Measurements from ENCODE around the gene NF2.

Gene NF2

DNA sequence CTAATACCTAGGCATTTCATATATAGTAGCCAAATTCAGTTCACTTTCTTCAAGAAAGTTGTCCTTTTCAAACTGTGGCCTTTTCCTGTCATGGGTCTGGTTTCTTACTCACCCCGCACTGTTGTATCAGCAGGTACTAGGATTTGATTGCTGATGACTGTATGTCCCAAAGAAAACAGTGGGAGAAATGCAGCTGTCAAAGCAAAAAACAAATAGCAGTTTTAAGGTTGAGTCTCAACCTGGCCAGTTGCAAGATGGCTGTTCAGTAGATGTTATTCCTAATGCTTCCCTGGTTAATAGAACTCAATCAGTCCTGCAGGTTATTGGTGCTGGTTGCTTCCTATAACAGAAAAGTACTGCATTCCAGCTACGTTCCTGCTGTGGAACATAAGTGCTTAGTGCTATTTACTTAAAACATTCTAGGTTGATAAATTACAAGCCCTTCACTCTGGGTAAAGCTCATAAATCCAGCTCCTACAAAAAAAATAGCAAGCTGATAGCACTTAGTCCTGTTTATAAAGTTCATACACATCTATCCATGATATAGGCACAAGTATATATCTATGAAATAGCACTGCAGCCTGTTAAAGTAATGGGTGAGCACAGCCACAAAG is 26.6 kb downstream of the NF2 start:
- no peak for DNase-seq

DNA sequence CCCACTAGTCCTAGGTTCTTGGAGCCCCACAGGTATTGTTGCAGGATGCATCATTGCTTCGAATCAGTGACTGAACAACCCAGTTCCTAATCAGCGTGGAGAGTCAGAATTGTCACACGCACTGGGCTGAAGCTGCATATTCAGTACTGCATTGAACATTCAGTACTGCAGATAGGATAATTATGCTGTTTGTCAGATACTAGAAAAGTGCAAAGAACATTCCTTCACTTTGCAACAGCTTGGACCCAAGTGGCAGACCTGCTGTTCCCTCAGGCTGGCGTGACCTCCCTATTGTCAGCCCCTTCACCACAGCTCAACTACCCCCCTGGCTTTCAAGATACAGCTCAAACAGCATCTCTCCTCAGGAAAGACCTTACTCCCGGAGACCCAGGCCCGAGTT is 27.6 kb downstream of the NF2 start:
- DNase-seq: no peak

DNA sequence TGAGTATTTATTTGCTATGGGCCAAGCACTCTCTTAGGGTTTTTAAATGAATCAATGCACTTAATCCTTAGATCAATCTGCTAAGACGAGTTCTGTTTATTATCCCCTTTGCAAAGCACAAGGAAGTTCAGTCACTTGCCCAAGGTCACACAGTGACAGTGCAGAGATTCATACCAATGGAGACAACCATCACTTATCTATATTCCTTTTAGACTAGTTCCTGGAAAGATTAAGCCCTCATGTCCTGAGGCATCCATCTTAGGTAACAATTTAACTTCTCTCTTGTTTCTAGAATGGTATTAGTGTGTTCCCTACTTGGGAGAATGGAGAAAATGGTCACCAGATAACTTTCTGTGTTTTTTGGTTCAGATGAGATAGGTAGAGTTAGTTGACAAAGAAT is 28.3 kb downstream of the NF2 start:
- DNase-seq: no peak

DNA sequence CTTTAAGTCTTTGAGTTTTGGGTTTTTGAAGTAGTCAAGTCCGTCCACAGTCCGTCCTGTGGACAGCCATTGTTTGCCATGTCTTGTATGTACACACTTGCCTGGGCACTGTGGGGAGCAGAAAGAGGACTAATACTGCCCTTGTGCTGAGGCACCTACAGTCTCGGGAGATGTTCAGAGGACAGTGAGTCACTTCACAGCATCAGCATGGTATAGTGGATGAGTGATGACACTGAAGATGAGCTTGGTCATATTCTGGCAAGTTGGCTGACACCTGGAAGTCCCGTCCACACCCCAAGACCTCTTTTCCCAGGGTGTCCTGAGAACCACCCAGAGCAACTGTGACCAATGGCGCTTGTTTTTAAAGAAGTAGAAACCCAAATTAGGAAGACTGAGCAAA is 29.2 kb downstream of the NF2 start:
- no peak for DNase-seq

DNA sequence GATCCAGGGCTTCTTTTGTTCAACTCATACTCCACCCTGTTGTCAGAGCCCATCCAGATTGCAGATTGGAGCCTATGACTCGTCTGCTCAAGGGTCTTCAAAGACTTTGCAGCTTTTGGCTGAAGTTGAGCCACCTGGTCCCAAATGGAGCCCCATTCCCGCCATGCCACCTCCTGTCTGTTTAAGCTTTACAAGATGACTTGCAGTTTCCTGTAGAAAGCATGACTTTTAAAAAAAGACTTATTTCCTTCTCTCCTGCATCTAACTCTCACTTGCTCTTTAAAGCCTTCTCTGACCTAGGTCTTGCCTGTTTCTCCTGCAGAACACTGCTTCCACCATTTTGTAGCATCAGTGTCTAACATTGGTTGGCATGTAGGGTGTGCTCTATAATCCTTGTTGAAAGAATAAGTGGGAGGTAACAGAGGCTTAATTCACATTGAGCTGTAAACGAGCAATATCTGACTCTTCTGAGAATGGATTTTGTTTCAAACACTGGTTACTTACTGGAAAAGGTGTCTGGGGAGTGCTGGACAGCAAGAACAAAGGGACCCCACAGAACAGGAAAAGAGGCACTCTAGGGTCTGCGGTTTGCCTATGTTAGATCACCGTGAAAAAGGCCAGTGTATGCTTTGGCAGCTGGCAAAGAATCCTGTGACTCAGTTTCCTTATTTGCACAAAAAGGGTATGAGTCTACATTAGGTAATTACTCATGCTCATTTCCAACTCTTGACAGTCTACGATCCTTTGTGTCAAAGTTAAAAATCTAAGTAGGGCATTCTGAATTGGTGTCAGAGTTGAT is 30.3 kb downstream of the NF2 start:
- no peak for DNase-seq

DNA sequence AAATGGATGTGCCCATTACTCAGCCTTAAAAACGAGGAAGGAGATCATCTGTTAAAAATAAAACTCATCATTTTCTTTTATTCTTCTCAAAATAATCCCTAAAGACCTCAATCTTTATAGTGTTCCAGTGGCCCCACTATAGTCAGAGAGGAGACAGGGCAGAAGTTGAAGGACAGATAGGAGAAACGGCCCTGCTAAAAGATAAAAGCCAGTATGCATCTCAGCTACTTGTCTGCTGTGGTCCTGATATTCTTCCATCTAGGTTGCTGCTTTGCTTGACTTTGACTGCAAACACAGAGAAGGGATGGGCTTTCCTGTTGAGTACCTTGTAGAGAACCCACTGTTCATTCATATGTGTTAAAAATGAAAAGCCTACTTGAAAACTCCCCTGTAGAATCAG is 31.4 kb downstream of the NF2 start:
- DNase-seq: no peak

DNA sequence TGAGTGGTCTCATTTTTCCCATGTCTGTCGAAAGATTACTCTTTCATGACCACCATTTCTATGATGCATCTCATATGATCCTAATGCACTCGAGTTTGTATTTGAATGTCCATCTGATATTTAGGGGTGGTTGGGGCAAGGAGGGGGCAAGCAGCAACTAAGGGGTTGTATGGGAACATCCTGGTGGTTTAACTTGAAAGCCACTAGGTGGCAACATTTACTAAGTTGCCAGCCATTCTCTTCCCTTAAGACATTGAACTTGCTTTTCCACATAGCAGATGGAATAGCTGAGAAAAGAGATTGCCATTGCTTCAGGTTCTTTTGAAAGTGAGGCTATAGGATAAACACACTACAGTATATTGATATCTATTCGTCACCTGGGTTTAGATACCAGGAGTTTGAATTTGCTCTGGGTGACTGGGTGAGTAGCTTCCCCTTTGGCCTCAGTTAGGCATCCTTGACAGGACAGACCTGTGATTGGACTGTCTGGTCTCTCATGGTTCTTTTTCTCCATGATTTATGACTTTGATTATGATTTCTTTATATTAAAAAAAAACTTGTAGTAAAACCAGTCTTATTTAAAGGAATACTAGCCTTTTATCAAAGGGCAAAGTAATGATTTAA is 32.4 kb downstream of the NF2 start:
- peak in 3 of 58 donors; percentile 6 to 48 (median 35) for DNase-seq

DNA sequence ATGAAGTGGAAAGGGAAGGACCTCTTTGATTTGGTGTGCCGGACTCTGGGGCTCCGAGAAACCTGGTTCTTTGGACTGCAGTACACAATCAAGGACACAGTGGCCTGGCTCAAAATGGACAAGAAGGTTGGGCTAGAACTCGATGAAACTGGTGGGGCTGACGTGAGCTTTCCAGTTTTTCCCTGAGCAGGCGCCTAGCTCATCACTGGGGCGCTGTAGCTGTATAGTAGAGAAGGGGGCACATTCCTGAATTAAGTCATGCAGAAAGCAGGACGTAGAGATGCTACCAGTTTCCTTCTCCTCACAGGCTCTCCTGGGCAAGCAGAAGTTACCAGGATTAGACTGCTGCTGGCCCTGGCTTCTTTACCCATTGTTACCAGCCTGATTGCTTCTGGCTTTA is 33.3 kb downstream of the NF2 start:
- DNase-seq: no peak

DNA sequence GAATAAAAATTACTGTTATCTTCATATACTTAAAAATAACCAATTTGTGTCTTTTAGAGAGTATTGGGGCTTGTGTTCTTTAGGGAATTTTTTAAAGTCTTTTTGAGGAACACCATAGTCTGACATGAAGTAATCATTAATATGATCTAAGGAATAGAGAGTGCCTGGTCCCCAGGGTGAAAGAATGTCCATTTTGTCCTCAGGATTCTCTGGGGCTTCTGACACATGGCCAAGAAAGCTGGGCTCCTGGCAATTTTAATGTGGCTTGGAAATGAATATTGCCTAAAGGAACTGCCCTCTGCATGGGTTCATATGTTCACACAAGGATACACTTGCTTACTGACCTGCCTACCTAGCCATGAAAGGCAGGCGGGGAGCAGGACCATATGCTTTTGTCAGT is 33.7 kb downstream of the NF2 start:
- no peak for DNase-seq

DNA sequence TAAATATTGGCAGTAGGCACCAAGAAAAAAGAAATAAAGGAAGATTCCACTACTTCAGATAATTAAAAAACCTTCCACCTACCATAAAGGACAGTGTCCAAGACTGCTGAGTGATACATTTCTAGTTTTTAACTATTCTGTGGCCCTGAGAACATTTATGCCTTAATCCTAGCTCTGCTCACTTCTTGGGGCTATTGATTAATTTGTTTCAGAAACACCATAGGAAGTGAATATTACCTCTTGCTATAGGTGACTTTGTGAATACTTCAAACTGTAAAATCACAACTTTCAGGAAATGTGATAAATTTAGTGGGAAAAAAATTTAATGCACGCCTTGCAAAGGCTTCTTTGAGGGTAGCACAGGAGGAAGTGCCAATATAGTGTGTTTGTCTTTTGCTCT is 35.2 kb downstream of the NF2 start:
- DNase-seq: no peak

DNA sequence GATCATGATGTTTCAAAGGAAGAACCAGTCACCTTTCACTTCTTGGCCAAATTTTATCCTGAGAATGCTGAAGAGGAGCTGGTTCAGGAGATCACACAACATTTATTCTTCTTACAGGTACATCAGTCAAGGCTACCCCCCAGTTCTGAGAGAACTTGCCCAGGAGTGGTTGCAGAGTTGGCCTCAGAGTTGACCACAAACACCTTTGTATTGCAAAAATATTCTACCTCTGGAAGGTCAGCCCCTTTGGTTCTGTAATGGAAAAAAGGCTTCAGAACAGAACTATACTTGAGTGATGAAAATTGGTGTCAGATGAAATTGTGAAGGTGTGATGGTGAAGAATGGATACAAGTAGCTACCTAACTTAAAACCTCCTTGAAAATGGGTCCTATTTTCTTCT is 35.7 kb downstream of the NF2 start:
- no peak for DNase-seq

DNA sequence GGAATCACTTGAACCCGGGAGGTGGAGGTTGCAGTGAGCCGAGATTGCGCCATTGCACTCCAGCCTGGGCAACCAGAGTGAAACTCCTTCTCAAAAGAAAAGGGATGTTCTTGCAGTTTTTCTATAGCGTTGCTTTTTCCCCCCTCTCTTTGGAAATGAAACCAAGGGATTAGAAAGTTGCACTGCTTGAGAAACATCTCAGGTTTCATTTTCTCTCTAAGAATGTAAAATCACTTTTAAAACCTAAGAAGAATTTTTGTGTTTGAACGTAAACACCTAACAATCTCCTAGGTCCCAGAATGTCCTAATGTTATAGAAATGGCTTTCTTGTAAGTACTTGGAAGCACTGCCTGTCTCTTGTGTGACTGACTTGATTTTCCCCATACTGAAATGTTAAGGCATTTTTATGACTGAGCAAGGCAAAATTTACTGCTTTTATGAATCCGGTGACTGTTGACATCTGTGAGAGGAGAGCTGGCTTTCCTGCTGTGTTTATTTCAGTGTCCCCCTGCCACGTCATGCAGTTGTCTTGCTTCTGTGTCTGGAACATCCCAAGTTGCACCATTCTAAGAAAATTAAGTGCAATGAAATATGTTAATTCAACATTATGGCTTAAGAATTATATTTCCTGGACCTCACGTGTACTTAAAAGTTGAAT is 37.7 kb downstream of the NF2 start:
- DNase-seq: no peak

DNA sequence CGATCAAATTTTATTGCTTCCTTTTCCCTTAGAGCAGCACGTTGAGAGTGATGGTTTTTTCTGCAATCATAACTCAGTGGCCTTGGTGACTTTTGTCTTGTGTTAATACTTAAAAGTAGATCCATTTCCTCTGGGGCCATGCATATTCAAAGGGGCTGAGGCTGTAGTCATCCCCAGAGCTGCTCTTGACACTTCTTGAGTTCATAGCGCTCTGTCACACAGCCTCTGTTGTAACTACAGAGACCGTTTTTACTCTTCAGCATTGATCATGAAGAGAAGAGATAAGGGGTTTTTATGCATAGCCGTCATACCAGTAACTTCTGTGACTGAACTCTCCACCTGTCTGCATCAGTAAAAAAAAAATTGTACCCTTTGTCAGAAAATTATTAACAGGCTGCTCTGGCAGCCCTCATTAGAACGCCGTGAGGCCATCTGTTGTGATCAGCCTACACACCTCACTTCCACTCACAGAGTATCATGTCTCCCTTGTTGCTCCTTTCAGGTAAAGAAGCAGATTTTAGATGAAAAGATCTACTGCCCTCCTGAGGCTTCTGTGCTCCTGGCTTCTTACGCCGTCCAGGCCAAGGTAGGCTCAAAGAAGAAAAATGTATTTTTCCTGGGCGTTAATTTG is 38.4 kb downstream of the NF2 start:
- DNase-seq: no peak

DNA sequence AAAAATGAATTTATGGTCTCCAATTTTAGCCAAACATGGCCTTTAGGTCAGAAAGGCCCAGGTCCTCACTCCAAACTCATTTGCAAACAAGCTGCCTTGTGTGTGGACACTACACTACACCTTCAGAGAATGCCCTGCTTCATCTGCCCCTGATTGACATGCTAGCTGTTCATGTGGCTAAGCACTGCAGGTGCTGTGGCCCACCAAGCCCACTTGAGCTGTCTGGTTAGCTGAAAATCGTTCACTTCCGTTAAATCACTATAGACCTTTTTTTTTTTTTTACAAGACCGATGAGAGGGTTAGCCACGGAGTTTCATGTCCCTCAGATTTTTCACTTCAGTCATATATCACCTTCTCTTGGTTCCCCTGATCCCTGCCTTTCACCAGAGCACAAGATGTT is 39.3 kb downstream of the NF2 start:
- no peak for DNase-seq

DNA sequence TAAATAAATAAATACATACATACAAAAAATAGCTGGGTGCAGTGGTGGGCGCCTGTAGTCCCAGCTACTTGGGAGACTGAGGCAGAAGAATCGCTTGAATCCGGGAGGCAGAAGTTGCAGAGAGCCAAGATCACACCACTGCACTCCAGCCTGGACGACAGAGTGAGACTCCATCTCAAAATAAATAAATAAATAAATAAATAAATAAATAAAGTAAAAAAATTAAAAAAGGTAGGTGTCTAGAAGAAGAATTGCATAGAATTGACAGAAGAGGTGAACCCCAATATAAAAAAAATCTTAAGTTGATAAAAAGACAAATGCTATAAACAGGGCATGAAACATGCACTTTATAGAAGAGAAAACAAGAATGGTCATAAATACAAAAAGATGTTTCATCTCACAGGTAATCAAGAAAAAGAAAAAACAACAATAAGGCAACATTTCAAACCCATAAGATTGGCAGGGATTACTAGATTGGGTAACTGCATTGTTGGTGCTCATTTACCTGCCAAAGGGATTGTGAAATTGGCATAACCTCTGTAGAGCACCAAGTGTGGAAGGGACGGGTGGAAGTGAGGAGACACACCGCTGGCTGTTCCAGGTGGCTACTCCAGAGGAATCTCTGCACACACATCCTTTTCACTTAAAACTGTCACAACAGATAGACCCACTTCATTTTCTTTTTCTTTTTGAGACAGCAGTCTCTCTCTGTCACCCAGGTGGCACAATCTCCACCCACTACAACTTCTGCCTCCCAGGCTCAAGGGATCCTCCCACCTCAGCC is 44.7 kb downstream of the NF2 start:
- no peak for DNase-seq

DNA sequence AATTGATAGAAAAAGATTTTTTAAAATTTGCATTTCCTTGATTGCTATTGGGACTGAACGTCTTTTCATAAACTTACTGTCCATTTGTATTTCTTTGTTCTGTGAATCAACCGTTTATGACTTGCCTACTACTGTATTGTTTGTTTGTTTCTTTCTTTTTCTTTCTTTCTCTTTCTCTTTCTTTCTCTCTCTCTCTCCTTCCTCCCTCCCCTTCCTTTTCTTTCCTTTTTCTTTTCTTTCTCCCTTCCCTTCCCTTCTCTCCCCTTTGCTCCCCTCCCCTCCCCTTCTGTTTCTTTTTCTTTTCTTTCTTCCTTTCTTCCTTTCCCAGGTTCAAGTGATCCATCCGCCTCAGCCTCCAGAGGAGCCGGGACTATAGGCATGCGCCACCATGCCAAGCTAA is 46.9 kb downstream of the NF2 start:
- no peak for DNase-seq

DNA sequence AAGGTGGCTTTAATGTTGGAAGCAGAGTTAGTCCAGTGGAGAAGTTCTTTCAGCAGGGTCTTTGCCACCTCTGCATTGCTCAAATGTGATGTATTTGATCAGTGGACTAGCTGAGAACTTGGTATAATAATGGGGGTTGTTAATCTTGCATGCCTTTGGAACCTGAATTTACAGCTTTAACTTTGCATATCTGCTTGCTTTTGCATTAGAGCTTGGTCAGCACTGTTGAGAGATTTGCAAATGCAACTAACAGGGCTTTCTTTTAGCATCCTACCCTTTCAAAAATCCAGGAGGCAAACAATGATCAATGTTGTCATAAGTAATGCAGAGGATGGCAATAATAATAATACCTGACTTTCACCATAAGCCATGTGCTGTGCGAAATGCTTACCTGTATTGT is 48.2 kb downstream of the NF2 start:
- no peak for DNase-seq

DNA sequence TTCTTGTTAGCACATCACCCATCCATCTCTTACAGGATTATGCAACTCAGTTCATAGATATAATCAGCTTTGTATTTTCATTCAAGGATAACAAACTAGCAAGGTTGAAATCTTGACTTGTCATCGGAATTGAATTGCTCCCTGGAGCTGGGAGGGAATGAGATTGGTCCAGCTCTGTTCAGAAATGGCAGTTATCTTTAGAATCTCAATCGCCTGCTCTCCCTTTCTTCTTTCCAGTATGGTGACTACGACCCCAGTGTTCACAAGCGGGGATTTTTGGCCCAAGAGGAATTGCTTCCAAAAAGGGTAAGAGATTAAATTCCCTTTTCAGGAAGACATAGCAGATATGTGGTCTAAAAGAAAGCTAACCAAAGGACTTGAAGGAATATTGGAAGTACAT is 51.0 kb downstream of the NF2 start:
- DNase-seq: no peak

DNA sequence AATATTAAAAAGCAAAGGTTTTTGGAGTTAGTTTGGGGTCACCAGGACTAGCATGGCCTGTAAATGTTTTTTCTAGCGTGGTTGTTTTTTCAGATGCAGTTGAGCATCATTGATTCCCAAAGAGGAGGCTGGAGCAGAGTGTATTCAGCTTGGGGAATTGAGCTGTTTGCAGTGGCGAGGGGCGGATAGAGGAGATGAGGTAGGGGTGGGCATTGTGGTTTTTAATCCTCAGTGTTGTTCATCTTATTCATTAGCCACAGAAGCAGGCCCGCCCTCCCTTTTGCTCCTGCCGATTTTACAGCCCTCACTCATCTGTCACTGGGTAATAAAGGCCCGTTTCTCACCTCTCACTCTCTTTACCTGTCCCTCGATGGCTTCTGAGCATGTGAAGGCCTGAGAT is 51.4 kb downstream of the NF2 start:
- DNase-seq: no peak

DNA sequence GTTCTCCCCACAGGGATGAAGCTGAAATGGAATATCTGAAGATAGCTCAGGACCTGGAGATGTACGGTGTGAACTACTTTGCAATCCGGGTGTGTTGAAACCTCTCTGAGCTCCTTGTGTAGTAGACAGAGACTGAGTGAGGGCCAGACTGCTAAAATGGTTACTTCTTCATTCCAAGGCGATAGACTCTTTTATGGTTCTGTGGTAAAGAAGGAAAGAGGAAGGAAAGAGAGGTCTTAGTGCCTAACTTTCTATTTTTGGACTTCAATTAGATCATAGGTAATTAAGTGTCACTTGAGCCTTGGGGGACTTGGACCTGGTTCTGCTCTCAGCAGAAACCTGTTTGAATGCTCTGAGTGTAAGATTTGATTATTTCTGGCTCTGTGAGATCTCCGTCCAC is 54.7 kb downstream of the NF2 start:
- DNase-seq: peak in 1 of 58 donors; percentile 9

DNA sequence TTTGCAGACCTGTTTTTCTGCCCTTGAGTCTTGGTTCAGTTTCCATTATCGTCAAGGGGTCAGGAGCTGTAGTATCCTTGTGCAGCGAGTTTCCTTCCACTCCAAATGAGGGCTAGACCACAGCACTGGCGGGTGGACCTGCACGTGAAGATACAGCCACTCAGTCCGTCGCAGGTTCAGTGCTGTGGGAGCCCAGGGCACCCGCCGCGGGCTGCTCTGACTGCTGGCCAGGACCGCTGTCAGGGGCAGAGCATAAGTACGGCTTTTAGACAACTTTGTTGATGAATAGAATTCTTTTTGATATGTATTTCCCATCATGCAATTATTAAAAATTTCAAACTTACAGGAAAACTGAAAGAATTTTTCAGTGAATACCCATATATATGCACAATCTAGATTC is 56.6 kb downstream of the NF2 start:
- DNase-seq: no peak
